HT-29 (cell line): ENCODE results near the gene MACROD1. TPM values are rescaled to one million over a fixed set of nuclear protein-coding genes. Genes with fewer than 3 reads are reported as not detected.
A peak's percentile ranks its signal among the peaks of the same experiment; 100 is the strongest.

Experiments
- DNase-seq: peaks from one replicate; pipeline ENCODE4 v3.0.0-alpha.2; 2015; ENCODE audit warnings: low spot score
- total RNA-seq: library from RNA; depleted of rRNA; stranded (reverse); fragments of >200 nt; shearing (Covaris generic); gene quantifications from 2 replicates; pipeline ENCODE4 v1.2.3, GENCODE V29; 2014

The MACROD1 gene
- total RNA-seq, 1 experiment from 2014 or later: 226 TPM

DNA sequence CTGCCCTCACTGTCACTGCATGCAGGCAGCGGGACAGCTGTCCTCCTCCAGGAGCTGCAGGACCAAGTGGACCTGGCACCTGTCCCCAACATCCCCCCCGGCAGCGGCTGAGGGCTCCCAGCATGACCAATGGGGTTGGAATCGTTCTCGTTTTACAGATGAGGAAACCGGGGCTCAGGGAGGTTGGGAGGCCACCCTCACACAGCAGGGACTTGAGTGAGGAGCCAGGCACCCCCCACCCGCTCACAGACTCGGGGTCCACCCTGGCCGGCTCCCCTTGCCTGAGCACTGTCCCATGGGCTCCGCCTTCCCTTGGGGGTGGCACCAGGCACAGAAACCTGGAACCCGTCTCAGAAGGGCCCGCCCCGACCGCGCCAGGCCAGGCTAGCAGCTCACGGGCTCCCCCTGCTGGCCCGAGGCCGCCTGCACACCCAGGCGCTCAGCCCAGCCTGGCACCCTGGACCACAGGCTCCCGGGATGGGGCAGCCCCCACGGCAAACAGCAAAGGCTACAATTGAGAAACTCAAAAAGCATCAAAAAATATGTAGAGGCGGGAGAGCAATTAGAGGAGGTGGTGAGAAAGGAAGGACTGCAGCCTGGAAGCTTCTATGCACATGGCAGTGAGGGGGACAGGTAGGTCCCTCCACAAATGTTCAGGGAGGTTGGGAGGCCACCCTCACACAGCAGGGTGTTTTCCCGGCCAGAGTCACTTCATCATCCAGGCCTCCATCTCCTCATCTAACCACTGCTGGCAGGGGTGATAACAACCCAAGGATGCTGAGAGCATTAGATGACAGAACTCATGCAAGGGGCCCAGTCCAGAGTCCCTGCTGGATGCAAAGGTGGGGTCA, 12.8 kb downstream of the MACROD1 start:
- peak; percentile 71 for DNase-seq

DNA sequence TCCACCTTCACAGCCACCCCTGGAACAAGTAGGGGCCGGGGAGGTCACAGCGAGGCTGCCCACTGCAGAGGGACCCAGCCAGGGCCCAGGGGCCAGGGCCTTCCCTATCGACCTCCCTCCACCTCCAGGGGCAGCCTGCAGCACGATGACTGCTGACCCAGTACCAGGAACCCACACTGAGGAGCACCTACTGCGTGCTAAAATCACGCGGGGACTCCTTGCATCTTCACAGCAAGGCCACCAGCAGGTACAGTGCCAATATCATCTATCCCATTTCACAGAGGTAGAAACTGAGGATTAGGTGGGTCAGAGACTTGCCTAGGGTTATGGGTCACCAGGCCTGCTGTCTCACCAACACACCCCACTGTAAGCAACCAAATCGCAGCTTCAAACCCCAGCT, 14.6 kb downstream of the MACROD1 start:
- DNase-seq: no peak

DNA sequence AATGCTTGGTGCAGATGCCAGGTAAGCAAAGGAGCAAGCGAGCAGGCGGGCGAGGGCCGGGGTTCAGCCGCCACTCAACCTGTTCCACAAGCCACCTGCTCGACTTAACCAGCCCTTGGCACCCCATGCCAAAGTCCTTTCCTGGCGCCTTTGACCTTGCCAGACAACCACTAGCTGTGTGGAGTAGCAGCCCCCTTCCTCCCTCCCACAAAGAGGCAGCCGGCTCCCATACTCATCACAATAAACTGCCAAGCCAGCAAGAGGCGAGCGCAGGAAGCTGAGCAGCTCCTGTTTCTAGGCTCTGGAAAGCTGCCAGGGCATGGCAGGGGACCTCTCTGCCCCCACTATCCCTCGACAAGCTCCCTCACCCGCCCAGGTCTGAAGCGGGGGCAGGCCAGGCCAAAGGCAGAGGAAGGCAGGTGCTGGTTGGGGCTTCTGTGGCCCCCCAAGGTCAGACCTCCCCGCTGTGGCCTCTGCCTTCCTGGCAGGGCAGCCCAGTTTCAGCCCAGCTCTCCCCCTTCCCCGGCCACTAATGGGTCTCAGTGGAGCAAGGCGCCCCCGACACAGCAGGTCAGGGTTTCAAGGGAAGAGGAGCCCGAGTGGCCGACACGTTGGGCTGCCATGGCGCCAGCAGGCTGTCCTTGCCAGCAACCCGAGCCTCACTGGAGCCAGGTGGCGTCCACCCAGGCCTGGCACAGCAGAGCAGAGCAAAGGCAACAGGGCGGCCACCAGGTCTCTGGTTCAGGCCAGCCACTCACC, 15.3 kb downstream of the MACROD1 start:
- DNase-seq: no peak

GRCh38 chr11:64150051-64150450, 15.9 kb downstream of the MACROD1 start:
- no peak for DNase-seq

GRCh38 chr11:64148917-64149617, 16.8 kb downstream of the MACROD1 start:
- no peak for DNase-seq

- peak; percentile 87 for DNase-seq
Observed at GRCh38 chr11:64148226-64148916, 17.5 kb downstream of the MACROD1 start.

- DNase-seq: peak; percentile 67
Observed at GRCh38 chr11:64146036-64146955, 19.6 kb downstream of the MACROD1 start.

- DNase-seq: no peak
Observed at GRCh38 chr11:64144587-64145472, 21.1 kb downstream of the MACROD1 start.

- DNase-seq: no peak
Observed at GRCh38 chr11:64141081-64141783, 24.7 kb downstream of the MACROD1 start.

DNA sequence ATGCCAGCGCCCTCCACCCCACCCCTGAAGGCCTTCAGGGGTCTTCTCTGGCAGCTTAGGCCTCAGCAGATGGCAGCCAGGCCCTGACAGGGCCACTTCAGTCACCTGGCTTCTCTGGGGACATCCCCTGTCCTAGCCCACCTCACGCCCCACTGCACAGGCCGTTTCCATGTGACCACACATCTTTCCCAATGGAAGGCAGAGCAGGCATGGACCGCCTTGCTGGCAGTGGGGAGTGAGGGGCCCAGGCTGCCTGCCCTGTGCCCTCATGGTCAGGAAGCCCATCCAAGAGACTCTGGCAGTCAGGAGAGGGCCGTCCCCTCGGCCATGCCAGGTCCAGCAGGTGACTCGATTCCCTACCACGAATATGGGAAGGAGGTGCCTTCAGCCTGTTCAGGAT, 25.8 kb downstream of the MACROD1 start:
- DNase-seq: no peak

DNA sequence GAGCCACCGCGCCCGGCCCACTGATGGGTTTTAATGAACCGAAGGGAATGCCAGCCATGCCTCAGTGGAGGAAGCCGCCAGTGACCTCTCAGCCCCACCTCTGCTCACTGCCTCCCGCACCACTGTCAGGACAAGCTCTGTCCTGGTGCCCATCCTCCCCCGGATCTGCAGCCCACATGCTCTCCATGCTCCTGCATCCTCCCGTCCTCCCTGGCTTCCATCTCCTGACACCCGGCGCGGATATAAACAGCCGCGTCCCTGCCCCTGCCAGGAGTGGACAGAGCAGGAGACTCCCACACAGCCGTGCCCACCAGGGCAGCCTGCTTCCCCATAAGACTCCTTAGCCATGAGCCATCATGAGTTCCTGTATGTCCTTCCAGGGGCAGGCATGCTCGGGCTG, 26.9 kb downstream of the MACROD1 start:
- DNase-seq: no peak

- DNase-seq: no peak
Observed at GRCh38 chr11:64138398-64138797, 27.5 kb downstream of the MACROD1 start.

GRCh38 chr11:64136765-64137441, 29.0 kb downstream of the MACROD1 start:
- no peak for DNase-seq

DNA sequence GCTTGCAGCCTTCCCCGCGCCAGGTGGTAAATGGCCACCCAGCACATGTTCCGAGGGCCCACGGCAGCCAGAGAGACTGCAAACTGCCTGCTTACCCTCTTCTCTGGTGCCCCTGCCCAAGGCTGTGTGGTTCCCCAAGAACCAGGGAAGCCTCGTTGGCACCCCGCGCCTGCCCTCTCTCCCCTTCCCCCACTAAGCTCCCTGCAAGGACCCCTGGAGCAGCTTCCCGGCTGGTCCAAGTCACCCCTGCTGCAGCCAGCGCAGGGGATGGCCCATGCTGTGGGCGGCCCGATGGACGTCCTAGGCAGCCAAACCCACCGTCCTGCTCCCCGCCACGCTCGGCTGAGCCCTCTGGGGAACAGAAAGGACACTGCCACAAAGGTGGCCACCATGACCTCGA, 30.2 kb downstream of the MACROD1 start:
- DNase-seq: no peak

- DNase-seq: no peak
Observed at GRCh38 chr11:64134963-64135362, 30.9 kb downstream of the MACROD1 start.

GRCh38 chr11:64132982-64133705, 32.8 kb downstream of the MACROD1 start:
- DNase-seq: no peak

GRCh38 chr11:64132191-64132771, 33.6 kb downstream of the MACROD1 start:
- DNase-seq: no peak
